SU-DHL-6 (cell line): ENCODE results near the gene PRR20G.

Experiments
- H2AFZ ChIP-seq: fragments of 200-600 bp; sonication (generic); 2 replicates; pipeline ENCODE4 v1.6.1; 2014; ENCODE audit warnings: low read depth, mild to moderate bottlenecking, moderate library complexity, mixed read lengths, antibody characterized with exemption, low read length; ENCODE audit not compliant: severe bottlenecking
- H3F3A ChIP-seq: fragments of 200-600 bp; shearing (Covaris generic); 2 replicates; pipeline ENCODE4 v1.6.0; 2016; ENCODE audit warnings: antibody characterized with exemption, mild to moderate bottlenecking; ENCODE audit not compliant: insufficient read depth
- H3K27ac ChIP-seq: fragments of 200-600 bp; sonication (generic); 2 replicates; pipeline ENCODE4 v1.5.1; 2016; ENCODE audit warnings: low read depth, mild to moderate bottlenecking, low read length, moderate library complexity, mixed read lengths
- H3K27me3 ChIP-seq: fragments of 200-600 bp; sonication (generic), shearing (Covaris generic); 2 replicates; pipeline ENCODE4 v1.6.0; 2014; ENCODE audit warnings: mild to moderate bottlenecking, low read length
- H3K36me3 ChIP-seq: fragments of 200-600 bp; sonication (generic); 2 replicates; pipeline ENCODE4 v1.6.1; 2014; ENCODE audit warnings: mild to moderate bottlenecking, low read length, mixed read lengths
- H3K4me2 ChIP-seq: fragments of 300-600, 200-600 bp; shearing (Covaris generic), sonication (generic); 2 replicates; pipeline ENCODE4 v1.6.0; 2014; ENCODE audit warnings: low read length, low read depth, mild to moderate bottlenecking; ENCODE audit not compliant: poor library complexity, severe bottlenecking
- H3K4me3 ChIP-seq: fragments of 200-600 bp; sonication (generic); 2 replicates; pipeline ENCODE4 v1.5.1; 2014; ENCODE audit warnings: antibody characterized with exemption, low read length, mild to moderate bottlenecking, mixed read lengths; ENCODE audit not compliant: insufficient read depth, poor library complexity, severe bottlenecking
- H3K79me2 ChIP-seq: fragments of 200-600 bp; sonication (generic); 2 replicates; pipeline ENCODE4 v1.6.1; 2014; ENCODE audit warnings: mild to moderate bottlenecking, low read length, moderate library complexity; ENCODE audit not compliant: insufficient read depth
- H3K9ac ChIP-seq: fragments of 200-600 bp; sonication (generic); 2 replicates; pipeline ENCODE4 v1.7.0; 2014; ENCODE audit warnings: mild to moderate bottlenecking, low read length
- H3K9me2 ChIP-seq: fragments of 200-600 bp; sonication (generic); replicated peaks from 2 replicates; pipeline ENCODE4 v1.6.1; 2014; ENCODE audit warnings: low read length; ENCODE audit not compliant: insufficient read depth
- H3K9me3 ChIP-seq: fragments of 200-600 bp; sonication (generic); 2 replicates; pipeline ENCODE4 v1.6.1; 2014; ENCODE audit warnings: low read length, mixed read lengths; ENCODE audit not compliant: insufficient read depth
- H4K20me1 ChIP-seq: fragments of 200-600 bp; sonication (generic); 2 replicates; pipeline ENCODE4 v1.6.1; 2014; ENCODE audit warnings: low read depth, mild to moderate bottlenecking, antibody characterized with exemption, low read length, moderate library complexity, mixed read lengths
- CTCF ChIP-seq: fragments of 200-600 bp; sonication (generic); IDR thresholded peaks from one replicate; pipeline ENCODE4 v1.5.1; 2017; ENCODE audit warnings: antibody characterized with exemption, mild to moderate bottlenecking, low read length, moderate library complexity; ENCODE audit not compliant: insufficient read depth, poor library complexity, severe bottlenecking
- EZH2phosphoT487 ChIP-seq: fragments of 200-600 bp; sonication (generic), shearing (Covaris generic); conservative IDR thresholded peaks from 2 replicates; pipeline ENCODE4 v1.6.1; 2018; ENCODE audit warnings: mild to moderate bottlenecking, antibody characterized with exemption, low read length, moderate library complexity, mixed read lengths

Gene PRR20G

GRCh38 chr3:127260416-127260815, 27.4 kb downstream of the PRR20G start:
- H3K9ac ChIP-seq = no peak overlapping the region
- no peaks in the 10 kb centered on the region for H3K36me3 ChIP-seq
- no peaks in the 10 kb centered on the region for H3K79me2 ChIP-seq
- H3F3A ChIP-seq = no peaks in the 10 kb centered on the region
- no peaks in the 10 kb centered on the region for H4K20me1 ChIP-seq
- no peak overlapping the region for H2AFZ ChIP-seq
- no peak for TF ChIP-seq CTCF
- no peak for TF ChIP-seq EZH2phosphoT487
- no peak overlapping the region for H3K4me3 ChIP-seq
- H3K4me2 ChIP-seq = no peak overlapping the region
- H3K27me3 ChIP-seq = no peaks in the 10 kb centered on the region
- no peaks in the 10 kb centered on the region for H3K9me3 ChIP-seq
- H3K9me2 ChIP-seq = no peaks in the 10 kb centered on the region
- H3K27ac ChIP-seq = no peak overlapping the region

GRCh38 chr3:127259882-127260281, 28.0 kb downstream of the PRR20G start:
- Histone ChIP-seq H3F3A (no peaks in the 10 kb centered on the region), H3K9me3 (no peaks in the 10 kb centered on the region), H3K9me2 (no peaks in the 10 kb centered on the region), H3K4me2 (no peak overlapping the region), H4K20me1 (no peaks in the 10 kb centered on the region), H2AFZ (no peak overlapping the region), H3K27me3 (no peaks in the 10 kb centered on the region), H3K27ac (no peak overlapping the region), H3K4me3 (no peak overlapping the region), H3K9ac (no peak overlapping the region), H3K79me2 (no peaks in the 10 kb centered on the region), H3K36me3 (no peaks in the 10 kb centered on the region)
- TF ChIP-seq EZH2phosphoT487 (no peak), CTCF (no peak)

GRCh38 chr3:127258733-127259132, 29.1 kb downstream of the PRR20G start:
- H3K79me2 ChIP-seq = no peaks in the 10 kb centered on the region
- H4K20me1 ChIP-seq = no peaks in the 10 kb centered on the region
- no peak overlapping the region for H2AFZ ChIP-seq
- TF ChIP-seq CTCF (no peak), EZH2phosphoT487 (no peak)
- H3F3A ChIP-seq = no peaks in the 10 kb centered on the region
- no peak overlapping the region for H3K9ac ChIP-seq
- H3K4me2 ChIP-seq = no peak overlapping the region
- no peaks in the 10 kb centered on the region for H3K27me3 ChIP-seq
- no peaks in the 10 kb centered on the region for H3K9me2 ChIP-seq
- no peaks in the 10 kb centered on the region for H3K36me3 ChIP-seq
- H3K4me3 ChIP-seq = no peak overlapping the region
- no peaks in the 10 kb centered on the region for H3K9me3 ChIP-seq
- H3K27ac ChIP-seq = no peak overlapping the region

GRCh38 chr3:127257351-127257750, 30.5 kb downstream of the PRR20G start:
- Histone ChIP-seq H3K4me2 (no peak overlapping the region), H2AFZ (no peak overlapping the region), H3K9me2 (no peaks in the 10 kb centered on the region), H3K27me3 (no peaks in the 10 kb centered on the region), H4K20me1 (no peaks in the 10 kb centered on the region), H3K9me3 (no peaks in the 10 kb centered on the region), H3K4me3 (no peak overlapping the region), H3K36me3 (no peaks in the 10 kb centered on the region), H3K9ac (no peak overlapping the region), H3K79me2 (no peaks in the 10 kb centered on the region), H3K27ac (no peak overlapping the region), H3F3A (no peaks in the 10 kb centered on the region)
- TF ChIP-seq CTCF (no peak), EZH2phosphoT487 (no peak)
